Keratinocyte (primary cell): ENCODE measurements around the gene MAGI3. TPM values are rescaled to one million over a fixed set of nuclear protein-coding genes. Genes with fewer than 3 reads are reported as not detected.

Experiments used
- DNase-seq: peaks from one replicate; pipeline ENCODE4 v3.0.0-alpha.2; 2011; ENCODE audit warnings: low read depth, missing footprints, low spot score
- FAIRE-seq: peaks from 2 replicates; lab custom pipeline; 2011; peaks lifted over from hg19 to GRCh38; lab: Jason Lieb, UNC
- H2AFZ ChIP-seq: 2 replicates; pipeline ENCODE4 v1.6.0; 2012; ENCODE audit warnings: low read length, control low read depth, inconsistent platforms; ENCODE audit not compliant: control insufficient read depth
- H3K27ac ChIP-seq: 2 replicates; pipeline ENCODE4 v1.5.1; 2011; ENCODE audit warnings: low read length; ENCODE audit not compliant: control insufficient read depth, insufficient read depth
- H3K27me3 ChIP-seq: 3 replicates; pipeline ENCODE4 v1.6.0; 2011; ENCODE audit warnings: low read length; ENCODE audit not compliant: control insufficient read depth, insufficient read depth; ENCODE audit errors: extremely low read depth
- H3K36me3 ChIP-seq, 2 experiments: 2 replicates in 1 of 2; 3 replicates in 1 of 2; pipeline ENCODE4 v1.5.1; 2011; ENCODE audit warnings: low read length in 2 of 2, mild to moderate bottlenecking in 1 of 2; ENCODE audit not compliant: control insufficient read depth in 2 of 2, insufficient read depth in 2 of 2; ENCODE audit errors: extremely low read depth in 1 of 2
- H3K4me1 ChIP-seq: 3 replicates; pipeline ENCODE4 v1.5.1; 2011; ENCODE audit warnings: low read length; ENCODE audit not compliant: control insufficient read depth, insufficient read depth; ENCODE audit errors: extremely low read depth
- H3K4me2 ChIP-seq: 3 replicates; pipeline ENCODE4 v1.6.0; 2011; ENCODE audit warnings: low read depth, low read length; ENCODE audit not compliant: control insufficient read depth, insufficient read depth; ENCODE audit errors: extremely low read depth
- H3K4me3 ChIP-seq, 3 experiments: fragments of 200-600 bp in 1 of 3; sonication (generic) in 1 of 3; 2 replicates in 2 of 3; 3 replicates in 1 of 3; pipeline ENCODE4 v1.5.1; 2011 to 2016; ENCODE audit warnings: low read length in 3 of 3, mild to moderate bottlenecking in 3 of 3, control low read depth in 2 of 3, inconsistent platforms in 1 of 3, low read depth in 1 of 3, mixed read lengths in 1 of 3, mixed run types in 1 of 3, moderate library complexity in 1 of 3; ENCODE audit not compliant: control insufficient read depth in 2 of 3, insufficient read depth in 2 of 3; ENCODE audit errors: extremely low read depth in 1 of 3
- H3K79me2 ChIP-seq: 2 replicates; pipeline ENCODE4 v1.6.0; 2012; ENCODE audit warnings: low read length; ENCODE audit not compliant: control insufficient read depth, insufficient read depth
- H3K9ac ChIP-seq: 3 replicates; pipeline ENCODE4 v1.6.0; 2011; ENCODE audit warnings: low read length; ENCODE audit not compliant: control insufficient read depth, insufficient read depth; ENCODE audit errors: extremely low read depth
- H3K9me1 ChIP-seq: 3 replicates; pipeline ENCODE4 v1.6.0; 2011; ENCODE audit warnings: low read length; ENCODE audit not compliant: control insufficient read depth, insufficient read depth; ENCODE audit errors: extremely low read depth
- H3K9me3 ChIP-seq: 2 replicates; pipeline ENCODE4 v1.5.1; 2012; ENCODE audit warnings: low read depth, low read length; ENCODE audit not compliant: control insufficient read depth
- H4K20me1 ChIP-seq: 3 replicates; pipeline ENCODE4 v1.6.0; 2011; ENCODE audit warnings: low read length; ENCODE audit not compliant: control insufficient read depth, insufficient read depth; ENCODE audit errors: extremely low read depth
- CTCF ChIP-seq, 3 experiments: IDR thresholded peaks in 1 of 3; conservative IDR thresholded peaks in 1 of 3; optimal IDR thresholded peaks in 1 of 3; 2 replicates in 2 of 3; 3 replicates in 1 of 3; pipeline versions ENCODE3 to v1.5.1; 2011; ENCODE audit warnings: low read length in 3 of 3, mild to moderate bottlenecking in 3 of 3, moderate library complexity in 2 of 3, control low read depth in 1 of 3, inconsistent platforms in 1 of 3; ENCODE audit not compliant: insufficient read depth in 2 of 3; ENCODE audit errors: extremely low read depth in 1 of 3
- EZH2 ChIP-seq: IDR thresholded peaks from one replicate; pipeline ENCODE4 v1.6.1; 2012; ENCODE audit warnings: inconsistent platforms, mild to moderate bottlenecking, low read length, moderate library complexity
- dilution Hi-C: fragments of 300-500 bp; cut with MboI; formaldehyde crosslinking; loops from one replicate; pipeline ENCODE4 v1.7.0; 2020; ENCODE audit warnings: low sequenced_read_pairs; ENCODE audit not compliant: extremely low pct_ligation_motif_present
- polyA plus RNA-seq, 5 experiments: library from polyadenylated mRNA; depleted of rRNA in 3 of 5; stranded (reverse) in 3 of 5; stranded (forward) in 1 of 5; unstranded in 1 of 5; fragments of >200 nt; gene quantifications; 1 replicate in 1 of 5; 2 replicates in 3 of 5; 3 replicates in 1 of 5; pipeline versions ENCODE4 v1.2.1 to v1.2.3, GENCODE V29; 2011 to 2012; ENCODE audit warnings: missing spikeins in 2 of 5, low read depth in 1 of 5, low replicate concordance in 1 of 5

Gene MAGI3
- polyA plus RNA-seq, 1 donor (not counting 4 experiments of a cell fraction or from before 2014, with no cell fraction given), result 3.2 TPM

GRCh38 chr1:113605146-113605545, 214.8 kb downstream of the MAGI3 start:
- no peak for TF ChIP-seq CTCF (optimal IDR thresholded peaks at IDR 0.05 in 1 of 3, IDR thresholded peaks at IDR 0.05 in 1 of 3, conservative IDR thresholded peaks at IDR 0.05 in 1 of 3; ENCODE audit: extremely low read depth in 1 of 3, insufficient read depth in 2 of 3, low read length in 3 of 3)
- no peak for TF ChIP-seq EZH2
- H3K9ac ChIP-seq, result no peak overlapping the region
- H3K4me1 ChIP-seq, result no peaks in the 10 kb centered on the region
- H3K9me3 ChIP-seq, result no peaks in the 10 kb centered on the region
- no peaks in the 10 kb centered on the region for H4K20me1 ChIP-seq
- no peak overlapping the region for H3K4me2 ChIP-seq
- no peaks in the 10 kb centered on the region for H3K79me2 ChIP-seq
- H3K27ac ChIP-seq, result no peak overlapping the region
- H3K27me3 ChIP-seq, result no peaks in the 10 kb centered on the region
- no peak overlapping the region for H2AFZ ChIP-seq
- DNase-seq (no peak), FAIRE-seq (no peak)
- dilution Hi-C loops, result no loop called here
- H3K9me1 ChIP-seq, result no peaks in the 10 kb centered on the region
- H3K4me3 ChIP-seq, result no peak overlapping the region
- no peaks in the 10 kb centered on the region for H3K36me3 ChIP-seq

GRCh38 chr1:113608399-113608798, 218.1 kb downstream of the MAGI3 start:
- no peaks in the 10 kb centered on the region for H4K20me1 ChIP-seq
- no peak for DNase-seq
- no peaks in the 10 kb centered on the region for H3K36me3 ChIP-seq
- TF ChIP-seq EZH2 (no peak), CTCF (optimal IDR thresholded peaks at IDR 0.05 in 1 of 3, IDR thresholded peaks at IDR 0.05 in 1 of 3, conservative IDR thresholded peaks at IDR 0.05 in 1 of 3; ENCODE audit: extremely low read depth in 1 of 3, insufficient read depth in 2 of 3, low read length in 3 of 3) (no peak)
- H3K4me2 ChIP-seq, result no peak overlapping the region
- H3K79me2 ChIP-seq, result no peaks in the 10 kb centered on the region
- H3K4me1 ChIP-seq, result no peaks in the 10 kb centered on the region
- no peaks in the 10 kb centered on the region for H3K9me3 ChIP-seq
- H3K27me3 ChIP-seq, result no peaks in the 10 kb centered on the region
- FAIRE-seq, result no peak
- H3K4me3 ChIP-seq, result no peak overlapping the region
- dilution Hi-C loops, result no loop called here
- H2AFZ ChIP-seq, result no peak overlapping the region
- no peak overlapping the region for H3K27ac ChIP-seq
- no peak overlapping the region for H3K9ac ChIP-seq
- no peaks in the 10 kb centered on the region for H3K9me1 ChIP-seq
